ENCODE data around the gene TANGO2.

GRCh38 chr22:20054485-20054884 is 33.6 kb downstream of the TANGO2 start:
- TF ChIP-seq EZH2 (IDR thresholded peaks at IDR 0.05; ENCODE audit: insufficient read depth, poor library complexity, severe bottlenecking) (no peak), EZH2phosphoT487 (IDR thresholded peaks at IDR 0.05; ENCODE audit: insufficient read depth, low read depth) (no peak)

Data from GM23248 (cell line).